Activated CD8-positive, alpha-beta memory T cell treated with anti-CD3 and anti-CD28 coated beads for 1 hour (primary cell): ENCODE data around the gene TBC1D23.
A peak's percentile ranks its signal among the peaks of the same experiment; 100 is the strongest.
"Not testable (repeated sequence)": the region's sequence is repeated elsewhere in the genome, so short reads cannot be mapped to it uniquely, and the experiment has no call there.

Source experiments
- DNase-seq, 2 donors: peaks; one replicate each; pipeline ENCODE4 v3.0.0-alpha.2; 2020; ENCODE audit warnings: low read depth in 1 of 2; ENCODE audit errors: extremely low read depth in 1 of 2

The TBC1D23 gene

DNA sequence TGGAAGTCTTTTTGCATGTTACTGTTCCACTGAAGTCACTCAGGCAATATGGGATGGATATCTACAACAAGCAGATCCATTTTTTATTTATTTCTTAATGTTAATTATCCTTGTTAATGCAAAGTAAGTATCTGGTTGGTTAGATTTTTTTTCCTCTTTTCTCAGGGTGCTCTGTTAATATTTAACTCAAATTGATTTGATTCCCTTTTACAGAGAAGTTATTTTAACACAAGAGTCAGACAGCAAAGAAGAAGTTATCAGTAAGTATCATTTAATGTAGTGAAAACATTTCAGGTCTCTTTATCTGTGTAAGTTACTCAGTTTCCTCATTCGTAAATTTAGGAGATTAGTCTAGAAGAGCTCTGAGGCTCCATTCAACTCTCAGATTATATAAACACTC is 34.3 kb downstream of the TBC1D23 start:
- DNase-seq: no peak

DNA sequence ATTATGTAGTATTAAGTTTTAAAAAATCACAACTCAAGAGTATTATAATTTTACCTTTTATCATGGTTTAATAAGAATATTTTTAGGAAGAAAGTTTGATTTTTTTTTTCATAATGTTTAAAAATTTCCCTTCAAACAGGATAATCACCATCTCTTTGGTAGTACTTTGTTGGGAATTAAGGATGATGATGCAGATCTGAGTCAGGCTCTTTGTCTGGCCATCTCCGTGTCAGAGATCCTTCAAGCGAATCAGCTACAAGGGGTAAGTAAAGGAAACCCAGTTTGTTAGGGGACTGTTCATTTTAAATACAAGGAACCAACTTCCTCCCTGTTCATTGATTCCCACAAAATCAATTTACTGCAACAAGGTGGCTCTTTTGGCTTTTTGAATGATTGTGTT is 37.0 kb downstream of the TBC1D23 start:
- no peak for DNase-seq

- DNase-seq: no peak
These were observed 38.2 kb downstream of the TBC1D23 start for GRCh38 chr3:100299016-100299415.

GRCh38 chr3:100306695-100307094 is 45.9 kb downstream of the TBC1D23 start:
- DNase-seq: no peak

- no peak for DNase-seq
These were observed 49.7 kb downstream of the TBC1D23 start for GRCh38 chr3:100310355-100310965.

- no peak for DNase-seq
These were observed 50.2 kb downstream of the TBC1D23 start for GRCh38 chr3:100311011-100311410.

GRCh38 chr3:100316641-100317069 is 55.9 kb downstream of the TBC1D23 start:
- DNase-seq: no peak

GRCh38 chr3:100317912-100318311 is 57.1 kb downstream of the TBC1D23 start:
- no peak for DNase-seq

- DNase-seq: no peak
These were observed 59.2 kb downstream of the TBC1D23 start for GRCh38 chr3:100319951-100320350.

DNA sequence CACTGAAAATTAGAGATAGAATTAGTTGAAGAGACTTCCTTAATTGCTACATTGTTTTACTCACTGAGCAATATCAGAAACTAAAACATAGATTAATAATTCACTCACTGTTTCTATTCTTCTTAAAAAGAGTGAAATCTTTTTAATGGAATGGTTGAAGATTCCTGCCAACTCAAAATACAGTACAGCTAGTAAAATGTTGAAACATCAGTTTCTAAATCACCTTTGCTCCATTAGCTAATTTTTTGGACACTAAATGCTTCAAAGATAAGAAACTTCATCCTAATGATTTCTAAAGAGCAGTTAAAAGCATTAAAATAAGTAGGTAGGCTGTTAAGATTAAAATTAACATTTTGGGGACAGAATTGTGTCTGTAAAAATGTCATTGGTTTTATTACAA is 63.3 kb downstream of the TBC1D23 start:
- no peak for DNase-seq

DNA sequence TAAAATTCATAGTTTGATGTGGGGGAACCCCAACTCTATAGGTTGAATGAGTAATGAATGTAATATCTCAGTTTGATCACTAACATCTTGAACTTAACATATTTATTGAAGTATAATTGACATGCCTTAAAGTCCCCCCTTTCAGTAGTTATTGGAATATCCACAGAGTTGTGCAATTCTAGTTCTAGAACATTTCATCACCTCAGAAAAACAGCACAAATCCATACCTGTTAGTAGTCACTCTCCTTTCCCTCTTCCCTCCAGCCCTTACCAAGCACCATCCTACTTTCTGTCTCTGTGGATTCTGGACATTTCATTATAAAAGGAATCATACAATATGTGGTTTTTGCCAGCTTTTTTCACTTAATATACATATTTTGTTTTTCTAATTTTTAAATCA is 65.0 kb downstream of the TBC1D23 start:
- DNase-seq: no peak

DNA sequence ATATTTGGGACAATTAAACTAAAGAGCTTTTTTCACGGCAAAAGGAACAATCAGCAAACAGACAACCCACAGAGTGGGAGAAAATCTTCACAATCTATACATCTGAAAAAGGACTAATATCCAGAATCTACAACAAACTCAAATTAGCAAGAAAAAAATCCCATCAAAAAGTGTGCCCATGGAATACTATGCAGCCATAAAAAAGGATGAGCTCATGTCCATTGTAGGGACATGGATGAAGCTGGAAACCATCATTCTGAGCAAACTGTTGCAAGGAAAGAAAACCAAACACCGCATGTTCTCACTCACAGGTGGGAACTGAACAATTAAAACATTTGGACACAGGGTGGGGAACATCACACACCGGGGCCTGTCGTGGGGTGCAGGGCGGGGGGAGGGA is 66.6 kb downstream of the TBC1D23 start:
- not testable (repeated sequence) for DNase-seq

DNA sequence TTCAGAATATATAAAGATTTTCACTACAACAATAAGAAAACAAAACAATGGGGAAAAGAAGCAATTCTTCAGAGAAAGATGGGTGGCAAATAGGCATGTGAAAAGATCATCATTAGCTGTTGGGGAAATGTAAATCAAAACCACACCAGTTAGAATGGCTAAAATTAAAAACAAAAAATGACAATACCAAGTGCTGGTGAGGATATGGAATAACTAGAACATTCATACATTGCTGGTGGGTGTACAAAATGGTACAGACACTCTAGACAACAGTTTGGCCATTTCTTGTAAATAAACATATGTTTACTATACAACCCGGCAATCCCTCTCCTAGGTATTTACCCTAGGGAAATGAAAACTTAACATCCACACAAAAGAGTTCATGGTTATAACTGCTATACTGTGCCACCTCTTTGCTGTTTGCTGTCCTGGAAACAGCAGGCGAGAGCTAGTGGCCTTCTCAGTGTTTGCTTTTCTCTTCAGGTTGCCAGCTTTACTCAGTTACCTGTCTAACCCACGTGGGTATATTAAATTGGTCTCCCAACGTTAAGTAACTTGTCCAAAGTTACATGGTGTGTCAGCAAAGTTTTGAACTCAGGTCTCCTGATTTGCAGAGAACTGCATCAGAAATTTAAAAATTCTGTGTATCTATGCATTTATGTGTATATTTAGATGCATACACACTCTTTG is 69.2 kb downstream of the TBC1D23 start:
- no peak for DNase-seq

GRCh38 chr3:100330651-100331050 is 69.9 kb downstream of the TBC1D23 start:
- DNase-seq: no peak

GRCh38 chr3:100331660-100332059 is 70.9 kb downstream of the TBC1D23 start:
- no peak for DNase-seq

GRCh38 chr3:100333051-100333450 is 72.3 kb downstream of the TBC1D23 start:
- no peak for DNase-seq

- DNase-seq: no peak
These were observed 73.2 kb downstream of the TBC1D23 start for GRCh38 chr3:100333970-100334487.

DNA sequence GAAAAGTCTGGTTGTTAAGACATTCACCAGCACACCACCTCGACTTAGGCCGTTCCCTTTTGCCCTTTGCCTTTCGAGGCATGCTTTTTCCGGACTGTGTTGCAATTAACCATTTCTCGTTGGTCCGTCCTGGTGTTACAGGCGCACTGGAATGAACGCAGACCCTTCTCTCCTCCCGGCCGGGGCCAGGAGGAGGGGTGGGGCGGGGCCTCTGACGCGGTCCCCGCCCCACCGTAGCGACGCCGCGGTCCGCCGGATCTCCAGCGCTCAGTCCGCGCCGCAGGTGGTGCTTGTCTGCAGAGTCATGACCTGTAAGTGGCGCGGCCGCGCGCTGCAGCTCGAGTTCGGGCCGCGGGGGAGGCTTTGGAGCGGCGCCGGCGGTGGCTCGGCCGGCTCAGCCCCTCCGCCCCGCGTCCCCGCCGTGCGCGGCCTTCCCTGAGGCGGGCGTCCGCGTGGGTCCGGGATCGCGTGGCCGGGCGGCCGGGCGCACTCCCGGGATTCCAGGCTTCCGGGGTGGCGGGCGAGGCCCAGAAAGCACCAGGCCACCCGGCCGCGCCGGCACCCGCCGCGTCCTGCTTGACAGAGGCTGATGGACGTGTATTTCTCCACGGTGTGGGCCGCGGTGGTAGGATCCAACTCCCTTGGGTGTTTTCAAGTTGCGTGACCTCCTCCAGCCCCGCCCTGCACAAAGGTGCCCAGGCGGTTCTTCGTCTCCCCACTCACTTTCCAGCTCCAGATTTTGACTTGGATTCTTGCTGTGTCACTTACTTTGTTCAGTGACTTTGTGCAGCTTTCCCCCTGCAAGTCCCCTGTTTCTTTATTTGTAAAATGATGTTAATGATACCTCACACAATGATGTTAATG is 73.9 kb downstream of the TBC1D23 start, which contains the start of gene NIT2:
Gene NIT2 (plus strand): TSS at position 270 of the 864 bp plus-strand sequence. CDS start 35 bp downstream, at position 305.
- peak; percentile 46 to 68 for DNase-seq

- DNase-seq: no peak
These were observed 74.6 kb downstream of the TBC1D23 start for GRCh38 chr3:100335434-100335833.

GRCh38 chr3:100336229-100336628 is 75.4 kb downstream of the TBC1D23 start:
- not testable (repeated sequence) for DNase-seq

GRCh38 chr3:100338911-100339310 is 78.1 kb downstream of the TBC1D23 start:
- no peak for DNase-seq
